Posterior cingulate gyrus (tissue), 11 donors: Measurements from ENCODE around the gene CFAP61.

ENCODE experiments used
- DNase-seq, 10 donors: peaks; one replicate each; pipeline versions ENCODE4 v3.0.0 to v3.0.0-alpha.2; 2020 to 2021; ENCODE audit warnings: mixed read lengths in 3 of 10
- intact Hi-C: fragments of 100-400 bp; cut with DNase I; formaldehyde crosslinking; loops from one replicate; pipeline ENCODE4 v1.15.1; 2023

The CFAP61 gene

GRCh38 chr20:20031790-20032189 is 20.5 kb upstream of the CFAP61 start:
- intact Hi-C loops: no loop called here
- DNase-seq: no peak

DNA sequence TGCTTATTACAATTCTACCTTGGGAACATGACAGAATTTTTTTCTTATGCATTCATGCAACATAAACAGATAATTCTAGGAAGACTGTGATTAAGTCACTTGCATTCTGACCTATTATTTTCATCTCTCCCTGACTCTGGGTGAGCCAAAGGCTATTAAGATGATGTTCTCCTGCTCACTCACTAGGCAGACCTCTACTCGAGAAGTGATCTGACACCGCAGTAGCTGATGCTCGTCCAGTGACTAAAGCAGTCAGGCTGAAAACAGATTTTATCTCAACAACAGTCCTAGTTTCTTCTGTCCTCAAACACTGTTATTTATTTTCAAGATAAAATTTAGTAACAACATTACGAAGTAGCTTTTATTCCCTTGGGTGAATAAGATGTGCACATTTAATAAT is 17.8 kb upstream of the CFAP61 start:
- no peak for DNase-seq
- intact Hi-C loops: no loop called here

- no peak for DNase-seq
Observed at GRCh38 chr20:20036756-20037155, 15.6 kb upstream of the CFAP61 start.

DNA sequence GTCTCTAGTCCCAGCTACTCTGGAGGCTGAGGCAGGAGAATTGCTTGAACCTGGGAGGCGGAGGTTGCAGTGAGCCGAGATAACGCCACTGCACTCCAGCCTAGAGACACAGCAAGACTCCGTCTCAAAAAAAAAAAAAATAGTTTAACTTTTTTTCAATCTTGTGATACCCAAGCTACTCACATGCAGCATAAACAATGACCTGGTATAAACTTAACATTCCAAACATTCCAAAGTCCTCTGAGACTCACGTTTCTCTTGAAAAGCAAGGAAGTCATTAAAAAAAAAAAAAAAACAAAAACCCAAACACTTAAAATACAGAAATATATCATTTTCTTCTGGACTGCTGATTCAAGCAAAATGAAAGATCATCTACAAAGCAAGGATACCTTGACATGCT is 14.4 kb upstream of the CFAP61 start:
- intact Hi-C loops: no loop called here

More at GRCh38 chr20:20036756-20037155, 15.6 kb upstream of the CFAP61 start:
- intact Hi-C loops: no loop called here

GRCh38 chr20:20038586-20038985 is 13.7 kb upstream of the CFAP61 start:
- intact Hi-C loops: no loop called here
- no peak for DNase-seq

More for the DNA sequence above, 14.4 kb upstream of the CFAP61 start:
- no peak for DNase-seq

DNA sequence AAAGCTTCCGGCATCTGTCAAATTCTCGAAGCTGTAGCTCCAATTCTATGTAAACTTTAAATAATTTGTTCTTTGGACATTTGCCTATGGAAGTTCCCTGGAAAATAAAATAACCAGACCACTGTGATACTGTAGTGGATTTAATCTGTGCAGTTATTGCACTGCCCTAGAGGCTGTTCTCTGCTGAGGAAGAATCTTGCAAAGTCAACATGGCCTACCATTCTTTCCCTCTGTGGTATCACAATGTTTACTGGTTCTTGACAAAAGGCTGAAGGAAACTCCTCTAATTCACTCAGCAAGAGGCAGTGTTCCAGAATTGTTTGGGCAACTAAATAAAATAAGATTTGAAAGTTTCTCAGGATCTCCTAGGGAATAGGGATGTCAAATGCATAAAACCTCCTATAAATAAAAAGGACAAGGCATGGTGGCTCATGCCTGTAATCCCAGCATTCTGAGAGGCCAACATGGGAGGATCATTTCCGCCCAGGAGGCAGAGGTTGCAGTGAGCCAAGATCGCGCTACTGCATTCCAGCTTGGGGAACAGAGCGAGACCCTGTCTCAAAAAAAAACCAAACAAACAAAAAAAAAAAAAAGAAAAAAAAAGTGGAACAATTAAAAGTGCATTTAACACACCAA is 12.5 kb upstream of the CFAP61 start:
- no peak for DNase-seq

DNA sequence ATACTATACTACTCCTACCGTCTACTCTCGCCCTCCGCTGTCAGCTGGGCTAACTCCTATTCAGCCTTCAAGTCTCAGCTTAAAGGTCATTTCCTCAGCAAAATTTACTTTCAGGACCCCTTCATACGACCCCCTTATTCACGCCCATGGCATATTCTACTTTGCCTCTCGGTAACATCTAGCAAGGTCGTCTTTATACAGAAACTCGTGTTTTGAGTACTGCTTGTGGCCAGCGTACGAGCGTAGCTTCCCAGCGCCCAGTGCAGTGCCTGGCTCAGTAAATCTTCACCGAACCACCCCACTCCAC is 612 bp upstream of the CFAP61 start:
- intact Hi-C loops: loop anchor here (5.0 kb wide), 1 partner anchor 34 kb away; the partner anchor contains the start of gene NAA20

More for the DNA sequence above, 12.5 kb upstream of the CFAP61 start:
- intact Hi-C loops: no loop called here

DNA sequence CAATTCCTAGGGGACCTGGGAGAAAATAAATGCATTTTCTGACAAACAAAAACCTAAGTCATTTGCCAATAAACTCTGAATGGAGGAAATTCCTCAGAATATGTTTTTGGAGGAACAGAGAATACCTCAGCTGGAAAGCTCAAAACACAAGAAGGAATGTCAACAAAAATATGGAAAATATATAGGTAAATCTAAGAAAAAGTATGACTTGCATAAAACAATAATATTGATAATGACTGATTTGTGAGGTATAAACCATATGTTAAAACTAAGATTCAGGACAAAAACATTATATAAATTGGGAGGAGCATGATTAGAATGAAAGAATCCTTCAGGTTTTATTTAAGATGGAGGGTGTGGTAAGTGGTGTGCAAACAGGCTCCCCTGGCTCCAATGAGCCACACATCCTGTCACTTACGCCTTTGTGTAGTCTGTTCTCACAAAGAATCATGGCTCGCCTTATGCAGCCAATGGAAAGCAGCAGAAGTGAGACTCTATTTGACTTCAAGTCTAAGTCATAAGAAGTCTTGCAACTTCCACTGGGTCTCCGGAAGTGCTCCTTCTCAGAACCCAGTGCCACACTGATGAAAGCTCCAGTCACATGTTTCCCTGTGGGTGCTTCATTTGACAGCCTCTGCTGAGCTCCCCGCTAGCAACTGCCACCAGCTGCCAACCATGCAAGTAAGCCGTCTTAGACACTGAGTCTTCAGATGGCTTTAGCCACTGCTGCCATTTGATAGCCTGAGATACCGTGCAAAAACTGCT is 8.1 kb downstream of the CFAP61 start:
- DNase-seq: no peak

More for the DNA sequence above, 612 bp upstream of the CFAP61 start:
- no peak for DNase-seq

DNA sequence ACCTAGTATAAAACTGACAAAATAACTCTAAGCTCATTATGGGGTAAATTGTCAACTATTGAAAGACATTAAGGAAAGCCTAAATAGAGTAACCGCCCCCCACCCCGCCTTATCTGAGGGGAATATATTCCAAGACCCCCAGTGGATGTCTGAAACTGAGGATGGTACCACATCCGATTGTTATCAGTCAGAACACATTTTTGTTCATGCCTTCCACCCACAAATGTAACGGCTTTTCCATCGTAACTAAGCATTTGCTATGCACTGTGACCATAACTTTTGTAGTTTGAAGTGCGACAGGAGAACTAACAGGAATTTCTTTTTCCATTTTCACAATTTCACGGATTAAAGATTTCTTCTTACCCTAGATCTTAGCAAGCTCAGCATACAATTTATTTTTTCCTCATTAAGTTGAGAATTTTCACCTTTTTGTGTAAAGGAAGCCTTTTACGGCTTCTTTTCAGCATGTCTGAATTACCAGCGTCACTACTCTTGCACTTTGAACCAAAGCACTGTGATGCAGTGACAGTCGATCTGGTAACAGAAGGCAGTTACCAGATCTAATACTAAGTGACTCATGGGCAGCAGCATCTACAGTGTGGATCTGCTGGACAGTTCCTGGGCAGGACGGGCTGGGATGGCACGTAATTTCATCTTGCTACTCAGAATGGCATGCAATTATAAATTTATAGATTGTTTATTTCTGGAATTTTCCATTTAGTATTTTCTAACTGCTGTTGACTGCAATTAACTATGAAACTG is 11.8 kb downstream of the CFAP61 start:
- intact Hi-C loops: no loop called here
- DNase-seq: no peak

More for the DNA sequence above, 8.1 kb downstream of the CFAP61 start:
- intact Hi-C loops: no loop called here

- DNase-seq: no peak
Observed at GRCh38 chr20:20065361-20065760, 13.0 kb downstream of the CFAP61 start.

DNA sequence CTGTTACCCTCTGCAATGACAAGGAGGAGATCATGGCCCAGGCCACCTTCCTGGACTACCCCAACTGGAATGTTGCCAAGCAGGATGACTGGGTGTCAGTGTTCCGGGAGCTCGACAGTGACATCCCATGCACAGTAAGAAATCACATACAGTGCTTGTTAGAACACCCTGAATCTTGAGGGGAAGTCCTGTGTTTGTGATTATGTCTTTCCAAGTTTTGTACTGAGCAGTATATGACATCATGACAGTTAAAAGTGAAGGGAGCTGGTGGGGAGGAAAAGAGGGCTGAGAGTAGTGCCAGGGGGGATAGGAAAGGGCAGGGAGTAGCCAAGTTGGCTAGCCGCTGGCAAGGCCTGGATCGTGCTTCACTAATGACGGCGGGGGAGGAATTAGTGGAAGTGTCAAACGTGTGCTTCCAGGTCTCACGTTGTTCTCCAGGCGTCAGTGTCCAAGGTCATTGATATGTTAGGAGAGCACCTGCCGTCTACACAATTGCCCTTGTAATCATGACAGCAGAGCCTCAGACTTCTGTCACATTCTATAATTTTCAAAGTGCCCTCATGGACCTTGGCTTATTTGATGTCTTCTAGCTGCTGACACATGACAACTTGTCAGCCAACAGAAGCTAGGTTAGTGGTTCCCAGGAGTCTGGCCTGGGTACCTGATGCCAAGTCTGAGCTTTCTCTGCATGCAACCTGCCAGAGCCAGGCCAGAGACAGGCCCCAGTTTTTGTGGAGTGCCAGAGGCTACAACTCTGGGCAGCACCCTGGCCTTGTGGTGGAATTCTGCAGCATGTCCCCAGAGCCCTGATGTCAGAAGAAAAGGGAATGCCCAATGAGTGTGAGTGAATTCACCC is 18.8 kb downstream of the CFAP61 start:
- no peak for DNase-seq
- intact Hi-C loops: no loop called here

More at GRCh38 chr20:20065361-20065760, 13.0 kb downstream of the CFAP61 start:
- intact Hi-C loops: no loop called here

DNA sequence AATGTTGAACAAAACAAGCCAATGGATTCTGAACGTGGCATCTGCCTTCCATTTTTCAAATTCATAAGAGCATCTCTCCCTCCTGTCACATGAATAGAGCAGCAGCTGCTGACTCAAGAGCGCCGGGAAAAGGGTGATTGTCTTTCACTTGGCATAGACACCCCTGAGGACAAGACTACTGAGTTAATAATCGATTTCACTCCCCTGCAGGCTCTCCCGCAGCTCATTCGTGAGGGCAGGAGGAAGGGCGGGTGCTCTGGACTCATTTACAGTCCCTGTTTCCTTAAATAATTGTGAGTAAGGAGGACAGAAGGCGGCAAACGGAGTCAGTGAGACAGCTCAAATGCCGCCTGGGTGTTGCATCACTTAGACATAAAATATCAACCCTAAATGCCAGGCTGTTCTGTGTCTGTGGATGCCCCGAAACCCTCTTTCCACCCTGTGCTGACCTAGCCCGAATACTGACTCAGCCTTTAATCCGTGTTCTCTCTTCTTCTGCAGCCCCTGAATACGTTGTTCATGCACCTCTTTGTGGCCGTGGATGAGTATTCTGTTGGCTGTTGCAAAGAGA is 21.6 kb downstream of the CFAP61 start:
- peak in 1 of 10 donors; percentile 82 for DNase-seq
- intact Hi-C loops: no loop called here

DNA sequence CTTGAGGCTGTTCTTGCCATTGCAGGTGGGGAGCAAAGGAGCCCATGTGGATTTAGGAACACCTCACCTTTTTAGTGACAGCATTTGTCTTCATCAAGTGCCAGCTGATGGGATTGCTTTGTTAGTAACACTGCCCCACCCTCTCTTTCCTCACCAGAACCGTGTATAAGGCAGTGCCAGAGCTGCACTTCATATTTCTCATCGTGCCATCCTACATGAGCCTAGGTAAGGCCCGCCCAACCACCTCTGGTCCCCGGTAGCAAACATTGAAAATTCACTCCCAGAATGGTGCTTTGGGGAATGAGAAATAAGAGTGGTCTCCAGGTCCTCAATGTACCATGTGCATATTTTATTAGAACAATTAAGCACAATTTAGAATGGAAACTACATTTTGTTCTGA is 22.7 kb downstream of the CFAP61 start:
- intact Hi-C loops: no loop called here
- no peak for DNase-seq

DNA sequence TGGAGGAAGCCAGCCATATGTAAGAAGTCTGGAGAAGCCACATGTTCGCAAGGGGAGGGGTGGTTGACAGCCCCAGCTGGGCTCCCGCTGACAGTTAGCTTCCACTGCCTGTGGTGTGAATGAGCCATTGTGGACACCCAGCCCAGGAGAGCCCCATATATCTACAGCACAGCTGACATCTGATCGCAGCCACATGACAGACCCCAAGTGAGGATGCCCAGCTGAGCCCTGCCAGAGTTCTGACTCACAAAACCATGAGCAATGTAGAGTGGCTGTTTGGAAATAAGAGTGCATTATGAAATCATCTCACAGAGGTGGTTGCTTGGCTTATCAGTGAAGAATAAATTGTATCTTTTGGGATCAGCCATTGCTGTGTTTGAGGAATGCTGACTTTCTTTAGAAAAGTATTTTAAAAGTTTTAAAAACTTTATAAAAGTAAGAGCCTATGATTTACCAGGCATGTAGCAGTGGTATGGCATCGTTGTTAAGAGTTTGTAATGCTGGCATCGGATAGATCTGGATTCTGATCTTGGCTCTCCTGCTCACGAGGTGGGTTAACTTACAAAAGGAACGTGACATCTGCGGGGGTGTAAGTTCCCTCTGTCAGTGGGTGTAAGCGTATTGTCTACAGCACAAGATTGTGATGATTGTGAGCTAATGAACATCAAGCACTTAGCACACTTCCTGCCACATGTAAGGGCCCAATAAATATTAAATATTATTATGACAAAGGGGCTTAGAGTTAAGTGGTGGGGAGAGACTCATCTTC is 24.1 kb downstream of the CFAP61 start:
- intact Hi-C loops: no loop called here
- DNase-seq: peak; percentile 55 to 97 (median 78)

GRCh38 chr20:20078041-20078440 is 25.7 kb downstream of the CFAP61 start:
- DNase-seq: no peak
- intact Hi-C loops: no loop called here

- intact Hi-C loops: no loop called here
- DNase-seq: no peak
Observed at GRCh38 chr20:20079102-20079784, 26.9 kb downstream of the CFAP61 start.

DNA sequence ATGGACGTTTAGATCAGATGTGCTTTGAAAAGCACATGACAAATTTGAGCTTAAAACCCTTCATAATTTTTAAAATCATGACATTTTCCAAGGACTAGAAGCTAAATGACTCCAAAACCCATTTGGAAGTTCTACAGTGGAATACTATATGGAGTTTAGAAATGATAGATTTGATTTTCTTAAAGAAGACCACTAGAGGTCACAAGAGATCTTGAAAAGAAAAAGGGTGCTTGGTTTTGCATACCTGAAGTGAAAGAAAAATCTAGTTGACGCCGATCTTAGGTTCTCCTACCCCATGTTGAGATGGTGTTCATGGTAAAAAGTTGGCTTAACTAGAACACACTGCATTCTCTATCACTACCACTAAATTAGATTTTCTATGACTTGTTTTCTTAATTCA is 31.5 kb downstream of the CFAP61 start:
- intact Hi-C loops: loop anchor here (2.0 to 10.0 kb wide), 3 partner anchors 153 to 511 kb away; no protein-coding TSS in a partner anchor
- DNase-seq: no peak

GRCh38 chr20:20084296-20084752 is 32.0 kb downstream of the CFAP61 start:
- peak in 6 of 10 donors; percentile 12 to 79 (median 23) for DNase-seq
- intact Hi-C loops: loop anchor here (2.0 to 10.0 kb wide), 3 partner anchors 152 to 510 kb away; no protein-coding TSS in a partner anchor
